GM21717 (cell line): ENCODE results near the gene PROK1.

Source experiments
- ATAC-seq: cut with Tn5 transposase; IDR thresholded peaks from one replicate; pipeline ENCODE4 v1.9.1; 2021; ENCODE audit warnings: mild to moderate bottlenecking, moderate library complexity; ENCODE audit not compliant: unreplicated experiment

Gene PROK1

DNA sequence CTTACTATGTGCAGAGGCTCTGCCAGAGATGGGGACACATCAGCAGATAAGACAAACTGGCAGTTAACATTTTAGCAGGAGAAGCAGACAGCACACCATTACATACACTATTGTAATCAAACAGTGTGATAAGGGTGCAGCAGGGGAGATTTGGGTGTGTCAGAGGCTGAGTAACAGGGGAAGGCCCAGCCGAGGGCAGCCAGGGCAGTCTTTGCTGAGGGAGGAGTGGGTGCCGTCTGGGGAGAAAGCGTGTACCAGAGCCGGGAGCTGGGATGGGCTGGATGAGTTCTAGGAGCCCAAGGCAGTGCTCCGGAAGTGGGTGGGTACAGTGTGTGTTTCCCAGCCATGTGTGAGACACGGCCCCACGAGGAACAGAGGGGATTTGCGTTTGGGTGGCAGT is 36.8 kb downstream of the PROK1 start:
- ATAC-seq = no peak

DNA sequence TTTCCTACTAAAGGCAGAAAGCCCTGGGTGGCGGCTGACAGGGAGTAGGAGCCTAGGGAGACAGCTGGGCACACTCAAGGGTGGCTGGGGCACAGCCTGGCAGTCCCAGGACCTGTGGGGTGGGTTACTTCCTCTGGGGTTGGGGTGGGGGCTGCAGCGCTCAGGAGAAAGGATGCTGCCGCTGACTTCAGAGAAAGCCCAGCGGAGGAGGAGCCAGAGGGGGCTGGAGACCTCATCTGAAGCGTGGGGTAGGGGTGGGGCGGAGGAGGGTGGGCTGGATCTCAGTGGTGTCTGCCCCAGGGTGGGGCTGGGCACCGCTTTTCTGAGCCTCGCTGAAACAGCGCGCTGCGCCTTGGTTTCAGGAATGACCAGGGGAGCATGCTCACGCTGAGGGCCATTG is 37.2 kb downstream of the PROK1 start:
- ATAC-seq = no peak

- ATAC-seq = no peak
These were observed 37.9 kb downstream of the PROK1 start for GRCh38 chr1:110488867-110489266.

DNA sequence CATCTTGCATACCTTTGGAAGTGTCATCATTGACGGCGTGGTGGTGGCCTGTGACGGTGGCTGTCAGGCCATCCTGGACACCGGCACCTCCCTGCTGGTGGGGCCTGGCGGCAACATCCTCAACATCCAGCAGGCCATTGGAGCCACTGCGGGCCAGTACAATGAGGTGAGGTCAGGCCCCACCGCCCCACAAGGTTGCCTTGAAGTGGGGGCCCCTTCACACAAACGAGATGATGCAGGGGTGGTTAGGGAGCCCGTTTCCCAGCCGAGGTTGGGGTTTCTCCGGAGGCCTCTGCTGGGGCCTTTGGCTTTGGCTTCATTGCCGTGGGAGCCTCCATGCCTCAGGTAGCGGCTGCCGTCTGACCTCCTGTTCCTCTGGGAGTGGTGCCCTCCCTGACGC is 38.5 kb downstream of the PROK1 start:
- ATAC-seq = no peak

DNA sequence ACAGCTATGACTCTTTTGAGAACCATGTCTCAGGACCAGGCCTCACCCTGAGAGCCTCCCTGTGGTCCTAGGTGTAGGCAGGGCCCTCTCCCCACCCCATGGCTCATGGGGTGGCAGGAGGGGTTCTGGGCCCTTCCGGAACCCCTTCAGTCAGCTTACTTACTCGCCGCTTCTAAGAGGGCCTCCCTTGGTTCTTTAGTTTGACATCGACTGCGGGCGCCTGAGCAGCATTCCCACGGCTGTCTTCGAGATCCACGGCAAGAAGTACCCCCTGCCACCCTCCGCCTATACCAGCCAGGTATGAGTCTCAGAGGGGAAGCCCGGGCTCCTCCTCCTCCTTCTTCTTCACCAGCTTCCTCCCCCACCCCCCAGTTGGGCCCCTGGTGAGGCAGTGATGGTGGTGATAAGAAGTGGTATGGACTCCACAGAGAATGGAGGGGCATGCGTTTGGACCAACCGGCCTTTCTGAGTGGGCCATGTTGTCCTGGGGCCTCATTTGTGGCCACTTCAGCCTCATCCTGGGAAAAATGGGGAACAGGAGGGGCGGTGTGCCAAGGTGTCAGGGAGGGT is 39.1 kb downstream of the PROK1 start:
- no peak for ATAC-seq

GRCh38 chr1:110490791-110491451 is 40.0 kb downstream of the PROK1 start:
- ATAC-seq = no peak

GRCh38 chr1:110492573-110492972 is 41.6 kb downstream of the PROK1 start:
- no peak for ATAC-seq

DNA sequence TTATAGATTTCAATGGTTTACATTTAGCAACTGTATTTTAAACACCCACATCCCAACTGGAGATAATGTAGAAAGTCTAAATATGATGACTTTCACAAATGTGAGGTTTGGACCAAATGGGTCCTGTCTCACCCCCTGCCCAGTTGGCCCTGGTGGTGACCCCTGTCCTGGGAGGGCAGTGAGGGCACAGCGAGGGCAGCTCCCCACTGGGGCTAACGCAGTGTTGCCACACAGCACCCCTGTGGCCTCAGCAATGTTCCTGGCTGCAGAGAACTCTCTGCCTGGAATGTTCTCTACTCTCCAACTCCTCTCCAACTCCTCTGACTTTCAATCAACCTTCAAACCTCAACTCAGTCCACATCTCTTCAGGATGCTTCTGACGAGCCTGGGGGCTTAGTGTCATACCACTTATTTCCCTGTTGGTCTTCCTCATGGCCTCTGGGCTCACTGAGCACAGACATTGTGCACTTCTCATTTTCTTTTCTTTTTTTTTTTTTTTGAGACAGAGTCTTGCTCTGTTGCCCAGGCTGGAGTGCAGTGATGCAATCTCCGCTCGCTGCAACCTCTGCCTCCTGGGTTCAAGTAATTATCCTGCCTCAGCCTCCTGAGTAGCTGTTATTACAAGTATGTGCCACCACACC is 42.2 kb downstream of the PROK1 start:
- no peak for ATAC-seq

GRCh38 chr1:110494036-110494435 is 43.1 kb downstream of the PROK1 start:
- no peak for ATAC-seq

DNA sequence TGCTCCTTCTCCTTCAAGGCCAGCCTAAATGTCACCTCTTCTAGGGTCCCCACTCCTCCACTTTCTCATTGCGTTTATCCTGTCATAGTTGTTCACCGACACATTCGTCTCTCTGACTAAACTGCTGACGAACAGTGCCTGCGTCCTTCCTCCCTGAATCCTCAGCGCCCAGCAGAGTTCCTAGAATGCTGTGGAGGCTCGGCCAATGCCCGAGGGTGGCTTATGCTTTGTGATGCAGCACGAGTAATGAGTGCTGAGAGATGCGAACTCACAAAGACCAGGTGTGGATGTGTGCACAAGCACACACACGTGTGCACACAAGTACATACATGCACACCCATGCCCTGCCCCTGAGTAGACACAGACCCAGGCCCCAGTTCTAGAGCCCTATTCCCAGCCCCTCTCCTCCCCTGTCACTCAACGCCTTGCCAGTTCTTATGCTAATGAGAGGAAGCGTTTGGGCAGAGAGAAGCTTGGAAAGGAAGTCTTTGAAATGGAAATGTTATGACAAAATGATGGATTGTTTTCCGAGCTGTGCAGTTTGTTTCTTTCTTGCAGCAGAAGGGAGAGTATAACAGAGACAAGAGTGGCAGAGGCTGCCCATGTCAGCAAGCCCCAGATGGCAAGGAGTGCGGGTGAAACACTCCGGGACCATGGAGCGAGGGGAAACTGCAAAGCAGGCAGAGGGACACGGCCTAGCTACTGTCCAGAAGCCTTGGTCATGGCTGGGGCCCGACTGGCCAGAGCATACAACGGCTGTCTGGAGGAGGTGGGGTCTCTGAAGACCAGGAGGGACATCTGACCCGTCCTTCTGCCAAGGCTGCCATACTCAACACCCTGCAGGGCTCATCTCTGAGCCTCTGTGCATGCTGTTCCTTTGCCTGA is 43.8 kb downstream of the PROK1 start:
- no peak for ATAC-seq

DNA sequence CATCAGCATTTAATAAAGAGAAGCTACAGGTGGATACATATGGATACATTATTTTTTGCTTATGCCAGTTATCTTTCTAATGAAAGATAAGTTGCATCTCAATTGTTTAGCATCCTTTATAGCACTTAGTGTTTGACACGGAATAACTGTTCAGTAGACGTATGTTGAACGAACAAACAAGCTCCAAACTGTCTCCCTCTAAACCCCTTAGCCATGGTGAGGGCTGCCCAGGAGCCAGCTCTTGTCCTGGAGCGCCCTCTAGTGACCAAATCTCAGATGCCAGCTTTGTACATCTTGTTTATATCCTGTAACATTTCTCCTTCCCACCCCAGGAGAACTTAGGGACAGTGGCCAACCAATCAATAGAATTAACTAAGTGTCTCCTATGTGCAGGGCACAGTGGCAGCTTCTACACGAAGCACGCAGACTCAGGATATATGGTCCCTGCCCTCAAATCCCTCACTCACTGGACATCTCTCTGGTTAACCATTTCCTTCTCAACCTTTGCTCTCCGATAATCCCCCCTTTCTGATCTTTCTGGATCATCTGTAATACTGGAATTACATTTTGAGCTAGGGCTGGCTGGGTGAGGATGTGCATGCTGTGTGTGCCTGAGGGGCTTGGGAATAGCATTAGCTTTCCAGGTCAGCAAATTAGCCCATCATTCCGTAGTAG is 45.1 kb downstream of the PROK1 start:
- ATAC-seq = no peak

DNA sequence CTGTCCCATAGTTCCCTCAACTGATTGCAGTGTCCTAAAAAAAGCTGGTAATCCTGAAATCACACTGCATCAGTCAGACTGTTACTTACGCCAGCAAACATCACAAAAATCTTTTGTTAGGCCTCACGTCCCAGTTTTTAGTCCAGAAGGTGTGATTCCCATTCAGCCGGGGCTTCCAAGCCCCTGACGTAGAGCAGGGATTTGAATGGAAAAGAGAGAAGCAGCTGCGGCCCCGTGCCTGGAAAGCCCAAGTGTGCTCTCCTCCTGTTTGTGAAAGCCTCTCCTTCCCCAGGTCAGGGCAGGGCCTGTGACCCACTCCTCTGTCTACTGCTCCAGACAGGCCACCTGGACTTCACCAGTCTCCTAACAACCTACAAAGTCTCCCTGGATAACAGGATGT is 47.3 kb downstream of the PROK1 start:
- no peak for ATAC-seq

GRCh38 chr1:110501488-110502132 is 50.7 kb downstream of the PROK1 start:
- ATAC-seq = no peak

- ATAC-seq = no peak
These were observed 51.6 kb downstream of the PROK1 start for GRCh38 chr1:110502402-110503151.

GRCh38 chr1:110503471-110503870 is 52.5 kb downstream of the PROK1 start:
- ATAC-seq = no peak

- ATAC-seq = no peak
These were observed 53.3 kb downstream of the PROK1 start for GRCh38 chr1:110504226-110504625.

DNA sequence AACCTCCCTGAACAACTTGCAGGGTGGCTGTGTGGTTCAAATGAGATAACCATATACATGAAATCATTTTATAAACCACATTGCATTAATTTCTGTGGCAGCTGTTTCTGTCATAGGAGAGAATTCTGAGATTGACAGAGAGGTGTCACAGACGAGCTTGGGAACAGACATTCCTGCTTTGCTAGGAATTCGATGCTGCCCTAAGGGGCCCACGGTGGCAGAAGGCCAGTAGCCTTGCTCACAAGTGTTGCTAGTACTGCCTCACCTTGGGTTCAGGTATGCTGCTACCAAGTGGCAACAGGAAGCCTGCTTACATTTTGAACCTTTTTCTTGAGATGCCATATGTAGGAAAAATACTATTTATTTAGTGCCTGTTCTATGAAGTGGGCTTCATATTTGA is 54.6 kb downstream of the PROK1 start:
- no peak for ATAC-seq

DNA sequence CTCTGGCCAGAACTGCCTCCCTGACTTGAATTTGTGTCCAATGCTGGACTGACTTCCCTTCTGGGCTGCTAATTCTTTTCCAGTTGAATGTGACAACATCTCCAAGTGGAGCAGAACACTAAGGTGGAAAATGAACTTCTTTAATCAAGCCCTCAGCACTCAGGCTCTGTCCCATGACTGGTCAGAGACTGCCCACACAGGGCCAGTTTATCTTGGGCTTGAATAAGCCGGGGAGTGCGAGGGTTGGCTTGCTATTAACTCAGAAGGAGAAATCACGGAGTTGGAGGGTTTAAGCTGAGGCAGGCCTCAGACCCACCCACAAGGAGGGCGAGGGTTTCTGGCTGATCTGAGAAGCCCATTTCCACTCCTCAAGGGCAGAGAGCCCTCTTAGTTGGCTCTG is 55.6 kb downstream of the PROK1 start:
- no peak for ATAC-seq
